K562 (cell line): ENCODE measurements around the gene RNLS.

Experiments
- BRF2 ChIP-seq: IDR thresholded peaks from 3 replicates; pipeline ENCODE4 v1.6.1; 2011; ENCODE audit warnings: borderline replicate concordance, mild to moderate bottlenecking; ENCODE audit not compliant: insufficient read length, insufficient read depth
- ID3 ChIP-seq, 2 experiments: fragments of 250-450 bp in 1 of 2; fragments of 450-650 bp in 1 of 2; sonication (Bioruptor Pico) in 1 of 2; IDR thresholded peaks; 2 replicates each; pipeline versions ENCODE4 v1.6.1 to v1.8.0; 2016 to 2021; ENCODE audit warnings: mild to moderate bottlenecking in 2 of 2, moderate library complexity in 2 of 2, missing compliant biosample characterization in 1 of 2, missing genetic modification characterization in 1 of 2
- KAT2B ChIP-seq: IDR thresholded peaks from one replicate; pipeline ENCODE4 v1.6.1; 2012; ENCODE audit warnings: low read depth, mild to moderate bottlenecking, control low read depth, inconsistent platforms, low read length, moderate library complexity
- MAFF ChIP-seq: IDR thresholded peaks from 2 replicates; pipeline ENCODE4 v1.6.1; 2012; ENCODE audit warnings: low read length, improper control_type of control experiment
- POLR2AphosphoS5 ChIP-seq: IDR thresholded peaks from 2 replicates; pipeline ENCODE4 v1.6.1; 2011; ENCODE audit warnings: mild to moderate bottlenecking, low read depth, low read length, moderate library complexity; ENCODE audit not compliant: control insufficient read depth, insufficient read depth
- TBP ChIP-seq: optimal IDR thresholded peaks from 2 replicates; pipeline ENCODE3; 2011; ENCODE audit warnings: low read depth, low read length, improper control_type of control experiment
- TEAD2 ChIP-seq: fragments of 450-650 bp; IDR thresholded peaks from 2 replicates; pipeline ENCODE4 v1.6.1; 2016; ENCODE audit warnings: missing genetic modification characterization, control low read depth, missing compliant biosample characterization
- U2AF1 ChIP-seq: fragments of 200-400 bp; formaldehyde crosslinking; optimal IDR thresholded peaks from 2 replicates; pipeline ENCODE3; 2017; ENCODE audit warnings: mild to moderate bottlenecking, low read depth, low read length, moderate library complexity
- ZNF121 ChIP-seq: sonication (generic); formaldehyde crosslinking; conservative IDR thresholded peaks from 2 replicates; pipeline ENCODE4 v1.8.0; 2022; ENCODE audit warnings: missing genetic modification reagents
- ZNF253 ChIP-seq: fragments of 250-450 bp; sonication (Bioruptor Pico); conservative IDR thresholded peaks from 2 replicates; pipeline ENCODE4 v1.6.1; 2021; ENCODE audit warnings: mild to moderate bottlenecking

GRCh38 chr10:88555190-88555908, 27.8 kb downstream of the RNLS start:
- no peak for TF ChIP-seq TBP
- no peak for TF ChIP-seq ID3 (CRISPR knock-in tag; IDR thresholded peaks at IDR 0.05)
- TF ChIP-seq ID3 (tag; IDR thresholded peaks at IDR 0.05): no peak
- no peak for TF ChIP-seq BRF2
- no peak for TF ChIP-seq U2AF1
- no peak for TF ChIP-seq POLR2AphosphoS5
- no peak for TF ChIP-seq TEAD2 (tag)
- TF ChIP-seq MAFF: no peak
- TF ChIP-seq KAT2B: no peak
- TF ChIP-seq ZNF121 (CRISPR knock-in tag): no peak
- no peak for TF ChIP-seq ZNF253 (CRISPR knock-in tag)
